ENCODE results near the gene CD247. TPM values are rescaled to one million over a fixed set of nuclear protein-coding genes. Genes with fewer than 3 reads are reported as not detected.

Gene CD247
- total RNA-seq, 1 donor from 2014 or later: 9.8 TPM

DNA sequence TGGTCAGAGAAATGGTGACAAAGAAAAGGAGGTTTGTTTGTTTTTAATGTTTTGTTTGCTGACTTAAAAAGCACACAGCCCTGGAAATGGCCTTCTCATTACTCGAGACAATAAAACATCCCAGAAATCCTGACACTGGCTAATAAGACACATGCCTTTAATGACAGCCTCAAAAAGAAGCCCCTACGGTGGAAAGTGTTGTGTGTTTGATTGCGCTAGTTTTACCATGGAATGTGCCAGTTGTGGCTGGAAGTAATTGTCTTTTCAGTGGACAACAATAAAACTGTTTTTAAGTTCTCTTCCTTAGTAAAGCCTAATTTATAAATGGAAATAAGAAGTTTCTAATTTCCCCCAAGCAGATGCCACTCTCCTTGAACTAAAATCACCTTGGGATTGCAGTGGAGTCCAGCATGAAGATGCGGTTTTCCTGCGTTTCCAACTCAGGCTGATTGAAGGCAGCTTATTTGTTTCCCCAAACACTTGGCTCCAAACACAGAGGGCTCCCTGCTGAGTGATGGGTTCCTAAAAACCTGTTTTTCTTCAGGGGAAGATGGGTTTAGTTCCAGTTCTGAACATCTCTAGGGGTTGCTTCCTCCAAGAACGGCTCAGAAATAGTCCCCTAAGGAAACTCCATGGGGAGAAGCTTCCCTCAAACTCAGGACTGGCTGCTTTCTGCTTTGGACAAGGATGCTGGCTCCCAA lies 54.3 kb downstream of the CD247 start:
- no peaks in the 10 kb centered on the region for H3K9me3 ChIP-seq
- H3K27ac ChIP-seq: no peak overlapping the region
- DNase-seq (ENCODE audit: extremely low spot score in 2 of 2): no peak
- H3K36me3 ChIP-seq: no peaks in the 10 kb centered on the region
- intact Hi-C loops (cut with DNase I): no loop called here
- H3K27me3 ChIP-seq: no peaks in the 10 kb centered on the region
- H3K4me3 ChIP-seq: no peak overlapping the region
- no peaks in the 10 kb centered on the region for H3K4me1 ChIP-seq
- no peak for TF ChIP-seq POLR2A (IDR thresholded peaks at IDR 0.05)
- TF ChIP-seq POLR2AphosphoS5 (IDR thresholded peaks at IDR 0.05; ENCODE audit: insufficient read depth in 1 of 2, low read depth in 1 of 2): no peak
- TF ChIP-seq, protein P1, sequence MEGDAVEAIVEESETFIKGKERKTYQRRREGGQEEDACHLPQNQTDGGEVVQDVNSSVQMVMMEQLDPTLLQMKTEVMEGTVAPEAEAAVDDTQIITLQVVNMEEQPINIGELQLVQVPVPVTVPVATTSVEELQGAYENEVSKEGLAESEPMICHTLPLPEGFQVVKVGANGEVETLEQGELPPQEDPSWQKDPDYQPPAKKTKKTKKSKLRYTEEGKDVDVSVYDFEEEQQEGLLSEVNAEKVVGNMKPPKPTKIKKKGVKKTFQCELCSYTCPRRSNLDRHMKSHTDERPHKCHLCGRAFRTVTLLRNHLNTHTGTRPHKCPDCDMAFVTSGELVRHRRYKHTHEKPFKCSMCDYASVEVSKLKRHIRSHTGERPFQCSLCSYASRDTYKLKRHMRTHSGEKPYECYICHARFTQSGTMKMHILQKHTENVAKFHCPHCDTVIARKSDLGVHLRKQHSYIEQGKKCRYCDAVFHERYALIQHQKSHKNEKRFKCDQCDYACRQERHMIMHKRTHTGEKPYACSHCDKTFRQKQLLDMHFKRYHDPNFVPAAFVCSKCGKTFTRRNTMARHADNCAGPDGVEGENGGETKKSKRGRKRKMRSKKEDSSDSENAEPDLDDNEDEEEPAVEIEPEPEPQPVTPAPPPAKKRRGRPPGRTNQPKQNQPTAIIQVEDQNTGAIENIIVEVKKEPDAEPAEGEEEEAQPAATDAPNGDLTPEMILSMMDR (IDR thresholded peaks at IDR 0.05): no peak

DNA sequence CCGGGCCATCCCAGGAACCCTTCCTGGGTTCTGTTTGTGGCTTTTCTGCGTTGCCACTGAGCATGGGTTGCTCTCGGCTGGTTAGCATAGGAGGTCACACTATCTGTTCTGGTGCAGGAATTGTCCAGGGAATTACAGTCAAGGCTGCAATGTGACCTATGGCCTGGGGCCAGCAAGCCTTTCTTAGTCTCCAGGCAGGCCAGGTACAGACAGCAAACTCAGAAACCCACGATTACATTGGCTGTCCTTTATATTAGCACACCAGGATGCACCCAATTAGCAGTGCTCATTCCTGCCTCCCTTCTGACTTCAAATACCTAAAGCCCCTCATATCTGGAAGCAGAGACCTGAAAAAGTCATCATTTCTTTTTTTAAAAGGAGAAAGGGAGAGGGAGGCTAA lies 55.2 kb downstream of the CD247 start:
- no peaks in the 10 kb centered on the region for H3K36me3 ChIP-seq
- H3K9me3 ChIP-seq: no peaks in the 10 kb centered on the region
- H3K27ac ChIP-seq: no peak overlapping the region
- TF ChIP-seq POLR2A (IDR thresholded peaks at IDR 0.05) (no peak), POLR2AphosphoS5 (IDR thresholded peaks at IDR 0.05; ENCODE audit: insufficient read depth in 1 of 2, low read depth in 1 of 2) (no peak)
- TF ChIP-seq, protein P1 (IDR thresholded peaks at IDR 0.05): no peak
- no peak overlapping the region for H3K4me3 ChIP-seq
- no peak for DNase-seq (ENCODE audit: extremely low spot score in 2 of 2)
- H3K27me3 ChIP-seq: no peaks in the 10 kb centered on the region
- no peaks in the 10 kb centered on the region for H3K4me1 ChIP-seq
- intact Hi-C loops (cut with DNase I): no loop called here

DNA sequence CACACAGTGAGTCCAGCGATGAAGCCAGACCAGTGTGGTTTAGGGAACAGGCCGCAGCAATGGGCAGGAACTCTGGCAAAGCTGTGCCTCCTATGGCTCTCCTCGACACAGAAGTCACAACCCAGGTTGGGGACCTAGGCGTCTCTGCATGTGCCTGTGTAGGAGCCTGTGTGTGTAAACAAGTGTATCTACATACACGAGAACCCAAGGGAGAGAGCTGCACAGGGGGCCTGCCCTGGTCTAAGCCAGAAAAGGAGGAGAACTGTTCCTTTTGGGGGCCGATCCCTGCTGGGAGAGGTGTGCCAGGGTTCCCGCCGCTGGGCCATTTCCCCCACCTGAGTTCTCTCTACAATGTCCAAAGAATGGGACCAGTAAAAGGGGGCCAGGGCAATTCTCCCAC lies 56.0 kb downstream of the CD247 start:
- H3K4me3 ChIP-seq: no peak overlapping the region
- H3K27me3 ChIP-seq: no peaks in the 10 kb centered on the region
- no peaks in the 10 kb centered on the region for H3K9me3 ChIP-seq
- TF ChIP-seq POLR2AphosphoS5 (IDR thresholded peaks at IDR 0.05; ENCODE audit: insufficient read depth in 1 of 2, low read depth in 1 of 2): no peak
- TF ChIP-seq, protein P1 (IDR thresholded peaks at IDR 0.05): no peak
- no peak for TF ChIP-seq POLR2A (IDR thresholded peaks at IDR 0.05)
- no peaks in the 10 kb centered on the region for H3K4me1 ChIP-seq
- no peaks in the 10 kb centered on the region for H3K36me3 ChIP-seq
- intact Hi-C loops (cut with DNase I): no loop called here
- DNase-seq (ENCODE audit: extremely low spot score in 2 of 2): no peak
- no peak overlapping the region for H3K27ac ChIP-seq

DNA sequence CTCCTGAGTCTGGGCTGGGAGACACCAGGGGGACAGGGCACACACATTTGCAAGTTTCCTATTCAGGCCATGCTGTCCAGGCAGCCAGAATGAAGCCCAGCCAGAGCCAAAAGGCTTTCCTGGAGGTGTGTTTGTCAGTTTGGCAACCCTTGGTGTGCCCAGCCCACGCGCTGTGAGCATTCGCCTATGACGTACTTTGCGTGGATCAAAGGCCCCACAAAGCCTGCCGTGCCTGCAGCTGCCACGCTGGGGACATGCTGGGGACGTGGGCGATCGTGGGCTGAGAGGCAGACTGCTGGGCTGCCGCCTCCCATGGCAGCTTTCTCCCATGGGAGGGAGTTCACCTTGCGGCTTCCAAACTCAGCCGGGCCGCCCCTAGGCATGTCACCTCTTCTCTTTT lies 57.5 kb downstream of the CD247 start:
- H3K4me3 ChIP-seq: no peak overlapping the region
- TF ChIP-seq, protein P1 (IDR thresholded peaks at IDR 0.05): no peak
- TF ChIP-seq POLR2A (IDR thresholded peaks at IDR 0.05): no peak
- TF ChIP-seq POLR2AphosphoS5 (IDR thresholded peaks at IDR 0.05; ENCODE audit: insufficient read depth in 1 of 2, low read depth in 1 of 2): no peak
- H3K36me3 ChIP-seq: no peaks in the 10 kb centered on the region
- no peak for DNase-seq (ENCODE audit: extremely low spot score in 2 of 2)
- no peaks in the 10 kb centered on the region for H3K27me3 ChIP-seq
- peaks cover 7% of the 10 kb centered on the region for H3K4me1 ChIP-seq
- H3K9me3 ChIP-seq: no peaks in the 10 kb centered on the region
- intact Hi-C loops (cut with DNase I): no loop called here
- H3K27ac ChIP-seq: no peak overlapping the region

DNA sequence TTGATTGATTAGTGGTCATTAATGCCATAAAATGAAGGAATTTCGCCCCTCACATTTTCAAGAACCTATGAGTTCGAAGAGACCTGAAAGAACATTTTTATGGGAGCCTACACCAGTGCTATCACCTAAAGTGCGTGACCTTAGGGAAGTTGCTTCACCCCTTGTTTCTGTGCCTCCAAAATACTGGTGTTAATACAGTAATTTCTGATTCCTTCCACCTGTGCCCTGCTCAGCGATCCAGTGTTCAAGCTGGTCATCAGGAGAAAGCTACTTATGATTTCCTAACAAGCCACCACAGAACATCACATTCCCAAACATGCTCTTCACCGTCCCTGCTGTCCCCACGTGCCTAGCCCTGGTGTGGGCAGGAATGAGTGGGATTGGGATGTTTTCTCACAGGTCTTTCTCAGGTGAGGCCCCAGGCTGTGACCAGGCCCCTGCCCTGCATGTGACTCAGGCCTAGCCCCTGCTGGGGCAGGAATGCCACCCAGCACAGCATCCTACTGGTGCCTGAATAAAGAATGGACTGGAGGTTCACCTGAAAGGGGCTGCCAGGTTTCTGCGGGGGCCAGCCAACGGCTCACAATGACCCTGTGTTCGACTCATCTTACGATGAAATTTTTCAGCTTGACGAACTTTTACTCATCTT lies 60.3 kb downstream of the CD247 start:
- no peak for DNase-seq (ENCODE audit: extremely low spot score in 2 of 2)
- TF ChIP-seq, protein P1 (IDR thresholded peaks at IDR 0.05): no peak
- TF ChIP-seq POLR2A (IDR thresholded peaks at IDR 0.05): no peak
- TF ChIP-seq POLR2AphosphoS5 (IDR thresholded peaks at IDR 0.05; ENCODE audit: insufficient read depth in 1 of 2, low read depth in 1 of 2): no peak
- intact Hi-C loops (cut with DNase I): no loop called here
- H3K4me3 ChIP-seq: no peak overlapping the region
- H3K9me3 ChIP-seq: no peaks in the 10 kb centered on the region
- no peak overlapping the region for H3K27ac ChIP-seq
- H3K36me3 ChIP-seq: no peaks in the 10 kb centered on the region
- H3K4me1 ChIP-seq: peaks cover 18% of the 10 kb centered on the region
- no peaks in the 10 kb centered on the region for H3K27me3 ChIP-seq

All from vagina (tissue), 2 donors.